Non-pigmented ciliary epithelial cell (primary cell): ENCODE results near the gene LAMA4.
A peak's percentile ranks its signal among the peaks of the same experiment; 100 is the strongest.
"Not testable (repeated sequence)": the region's sequence is repeated elsewhere in the genome, so short reads cannot be mapped to it uniquely, and the experiment has no call there.

Experiments used
- DNase-seq: peaks from one replicate; pipeline ENCODE4 v3.0.0-alpha.2; 2010; ENCODE audit warnings: low read depth

The LAMA4 gene

DNA sequence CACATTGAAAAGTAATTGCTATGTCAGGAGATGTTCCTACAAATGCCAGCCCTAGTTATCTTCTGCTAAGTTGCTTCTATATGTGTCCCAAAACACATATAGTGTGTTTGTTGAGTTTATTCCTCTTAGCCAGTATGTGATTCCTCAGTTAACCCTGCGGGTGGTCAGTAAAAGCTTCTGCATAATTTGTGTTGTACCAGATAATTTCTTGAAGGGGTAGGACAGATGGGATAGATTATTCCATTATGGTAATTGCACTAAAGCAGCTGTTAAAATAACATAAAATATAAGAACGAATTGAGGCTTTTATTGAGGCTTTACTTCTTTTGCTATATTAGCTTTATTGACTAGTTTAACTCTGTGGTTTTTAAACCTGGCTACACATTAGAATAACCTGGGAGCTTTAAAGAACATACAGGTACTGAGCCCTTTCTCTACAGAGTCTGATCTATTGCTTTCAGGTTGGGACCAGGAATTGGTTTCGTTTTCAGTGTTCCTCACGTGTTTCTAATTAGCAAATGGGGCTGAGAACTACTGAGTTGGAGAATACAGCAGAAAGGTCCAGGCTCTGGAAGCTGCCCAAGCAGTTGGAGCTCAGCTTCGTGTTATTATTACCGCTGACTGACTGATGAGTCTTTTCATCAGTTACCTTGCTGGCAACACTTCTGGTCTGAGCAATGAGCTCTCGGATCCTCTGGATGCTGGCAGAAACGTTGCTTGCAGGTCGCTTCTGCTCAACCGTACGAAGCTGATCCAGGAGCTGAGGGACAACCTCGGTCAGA is 110.0 kb downstream of the LAMA4 start:
- no peak for DNase-seq

DNA sequence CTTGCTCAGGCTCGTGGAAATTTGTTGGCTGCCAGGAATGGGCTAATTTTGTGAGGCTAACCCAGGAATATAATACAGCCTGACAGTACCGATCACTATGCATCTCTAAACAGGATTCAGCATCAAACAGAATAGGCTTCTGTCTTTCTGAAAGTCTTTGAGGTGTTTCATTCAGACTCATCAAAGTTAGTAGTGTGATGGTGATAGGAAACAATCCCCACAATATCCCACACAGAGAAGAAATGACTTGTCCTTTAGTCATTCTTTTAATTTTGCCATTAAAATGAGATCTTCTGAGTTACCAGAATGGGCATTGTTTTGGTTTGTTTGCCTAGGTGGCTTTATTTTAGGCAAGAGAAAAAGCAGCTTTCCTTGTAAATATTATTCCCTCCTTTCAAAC is 112.7 kb downstream of the LAMA4 start:
- no peak for DNase-seq

DNA sequence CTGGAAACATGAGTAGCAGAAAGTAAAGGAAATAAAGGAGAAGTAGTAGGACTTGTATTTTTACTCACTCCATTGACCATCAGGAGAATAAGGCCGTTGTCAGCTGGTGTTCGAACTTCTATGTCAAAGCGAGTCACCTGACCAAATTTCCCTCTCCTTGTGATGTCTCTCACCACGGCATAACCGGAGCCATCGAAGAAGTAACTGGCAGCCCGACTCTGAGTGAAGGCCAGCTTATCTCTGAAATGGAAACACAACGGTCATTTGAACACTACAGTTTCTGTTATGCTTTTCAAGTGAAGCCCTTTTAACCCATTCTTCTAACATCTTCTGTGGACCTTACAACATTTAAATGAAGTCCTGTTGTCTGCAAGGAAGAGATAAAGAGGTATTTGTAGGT is 115.3 kb downstream of the LAMA4 start:
- DNase-seq, result no peak

DNA sequence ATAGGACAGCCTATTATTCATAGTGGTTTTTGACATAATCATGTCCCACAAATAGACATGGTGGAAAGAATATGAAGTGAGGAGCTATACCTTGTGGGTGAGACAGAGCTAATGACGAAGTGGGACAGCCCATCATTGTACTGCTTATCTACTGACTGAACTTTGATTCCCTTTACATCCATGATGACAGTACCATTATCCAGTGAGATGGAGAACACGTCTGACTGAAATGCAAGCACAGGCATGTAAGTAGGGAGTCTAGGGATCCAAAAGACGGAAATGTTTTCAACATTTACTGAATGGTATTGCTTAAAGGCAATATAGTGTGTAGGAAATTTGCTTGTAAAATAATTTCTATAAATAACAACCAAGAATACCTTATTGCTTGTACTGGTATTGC is 123.5 kb downstream of the LAMA4 start:
- DNase-seq, result no peak

DNA sequence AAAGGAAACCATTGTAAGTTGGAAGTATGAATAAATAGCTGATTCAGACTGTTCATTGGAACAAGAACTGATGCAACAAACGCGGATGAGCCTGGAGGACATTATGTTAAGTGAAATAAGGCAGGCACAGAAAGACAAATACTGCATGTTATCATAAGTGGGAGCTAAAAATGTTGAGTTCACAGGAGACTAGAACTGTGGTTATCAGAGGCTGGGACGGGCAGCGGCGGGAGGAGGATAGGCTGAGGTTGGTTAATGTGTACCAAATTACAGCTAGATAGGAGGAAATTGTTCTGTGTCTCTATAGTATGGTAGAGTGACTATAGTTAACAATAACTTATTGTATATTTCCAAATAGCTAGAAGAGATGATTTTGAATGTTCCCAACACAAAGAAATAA is 126.2 kb downstream of the LAMA4 start:
- no peak for DNase-seq

DNA sequence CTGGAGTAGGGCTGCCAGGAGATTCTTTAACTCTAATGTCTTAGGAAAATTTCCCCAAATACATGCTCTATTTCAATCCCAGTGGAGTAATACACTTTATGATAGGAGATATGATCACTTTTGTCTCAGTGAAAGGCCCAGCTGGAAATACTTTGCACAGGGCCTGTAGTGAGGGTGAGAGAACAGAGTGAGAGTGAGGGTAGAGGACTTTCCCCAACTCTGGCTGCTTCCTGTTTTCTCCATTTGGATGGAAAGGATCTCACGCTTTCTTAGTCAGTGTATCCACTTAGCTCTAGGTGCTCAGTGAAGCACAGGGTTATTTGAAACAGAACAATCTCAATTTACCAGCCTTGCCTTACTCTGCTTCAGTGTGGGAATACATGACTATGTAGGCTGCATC is 130.4 kb downstream of the LAMA4 start:
- no peak for DNase-seq

DNA sequence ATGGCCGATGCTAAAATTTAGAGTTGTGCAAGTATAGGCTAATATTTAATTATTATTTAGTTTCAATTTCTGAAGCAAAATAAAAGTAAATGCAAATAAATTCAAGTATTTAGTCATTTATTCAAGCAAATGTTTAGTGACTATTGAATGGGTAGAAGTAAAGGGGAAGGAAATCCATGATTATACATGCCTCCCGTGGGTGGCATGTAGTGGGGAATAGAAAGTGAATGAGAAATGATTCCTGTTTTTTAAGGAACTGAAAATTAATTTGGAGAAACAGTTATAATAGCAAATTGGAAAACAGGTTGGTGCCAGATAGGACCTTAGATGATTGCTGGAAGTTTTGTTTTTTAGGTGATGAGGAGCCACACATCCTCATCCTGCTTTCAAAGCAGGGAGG is 131.6 kb downstream of the LAMA4 start:
- no peak for DNase-seq

DNA sequence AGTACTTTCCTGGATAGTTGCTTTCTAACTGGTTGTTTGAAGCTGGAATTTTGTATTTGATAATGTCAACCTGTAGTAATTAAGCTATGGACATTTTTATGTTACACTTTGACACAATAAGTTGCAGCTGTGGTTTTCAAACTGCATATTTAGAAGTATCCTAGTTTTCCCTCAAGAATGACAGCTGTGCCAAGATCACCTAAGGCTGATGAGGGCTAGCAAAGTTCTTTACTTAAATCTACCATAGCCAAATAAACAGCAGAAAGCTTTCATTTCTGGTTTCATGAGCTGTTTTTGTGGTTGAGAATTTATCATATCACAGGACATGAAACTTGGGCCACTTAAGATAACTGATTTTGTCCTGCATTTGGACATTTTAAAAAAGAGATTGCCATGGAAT is 136.3 kb downstream of the LAMA4 start:
- no peak for DNase-seq

DNA sequence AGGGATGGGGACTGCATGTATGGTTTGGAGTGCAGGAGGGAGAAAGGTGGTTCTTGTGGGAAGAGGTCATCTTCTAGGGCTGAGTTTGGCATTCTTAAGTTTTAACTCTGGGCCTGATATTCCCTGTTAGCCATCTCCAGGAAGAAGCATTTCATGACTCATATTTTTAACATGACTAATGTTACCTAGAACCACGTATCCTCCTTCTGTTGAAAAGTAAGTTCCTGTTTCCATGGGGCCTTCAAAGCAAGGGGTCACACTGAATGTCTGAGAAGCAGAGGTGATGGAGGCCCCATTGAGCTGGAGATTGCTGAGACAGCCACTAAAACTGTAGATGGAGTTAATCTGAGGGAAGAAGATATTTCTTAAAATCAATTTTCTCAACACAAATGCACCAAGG is 136.8 kb downstream of the LAMA4 start:
- no peak for DNase-seq

DNA sequence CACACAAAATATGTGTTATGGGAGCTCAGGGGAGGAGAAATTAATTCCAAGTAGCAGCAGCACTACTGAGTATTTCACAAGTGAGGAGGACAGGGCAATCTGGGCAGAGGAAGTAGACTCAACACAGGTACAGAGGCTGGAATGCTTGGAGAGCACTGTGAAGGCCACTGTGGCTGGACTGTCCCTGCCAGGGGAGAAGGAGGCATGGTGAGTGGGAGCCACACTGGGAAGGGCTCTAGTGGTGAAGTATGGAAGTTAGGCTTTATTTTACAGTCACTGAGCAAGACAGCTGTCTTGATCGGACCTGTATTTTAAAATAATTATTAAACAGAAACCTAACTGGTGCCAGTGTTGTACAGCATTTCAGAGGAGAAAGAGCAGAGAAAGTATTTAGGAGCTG is 138.1 kb downstream of the LAMA4 start:
- DNase-seq, result no peak

DNA sequence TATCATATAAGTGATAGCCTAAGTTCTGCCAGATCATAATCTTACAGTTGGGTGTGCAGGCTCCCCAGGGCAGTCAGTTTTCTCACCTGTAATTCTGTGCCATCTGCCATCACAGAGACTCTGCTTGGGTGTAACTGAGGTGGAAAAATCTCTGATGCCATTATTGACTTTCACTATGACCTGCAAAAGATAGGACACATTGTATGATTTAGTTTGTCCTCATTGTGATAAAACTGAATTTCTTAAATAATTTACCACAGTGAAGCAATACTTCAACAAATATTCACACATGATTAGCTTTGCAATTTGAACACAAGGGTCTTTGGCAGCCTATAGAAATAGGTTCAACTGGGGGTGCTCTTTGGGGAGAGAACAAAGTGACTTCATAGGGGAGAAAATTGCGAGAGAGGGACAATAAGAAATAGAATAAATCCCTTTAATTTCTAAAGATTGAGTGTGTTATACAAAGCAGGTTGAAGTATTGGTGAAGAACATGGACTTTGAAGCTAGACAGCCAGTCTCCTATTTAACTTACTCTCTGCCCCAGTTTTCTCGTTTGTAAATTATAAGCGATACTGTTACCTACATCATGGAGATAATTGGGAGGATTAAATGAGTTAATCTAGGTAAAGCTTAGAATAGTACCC is 139.7 kb downstream of the LAMA4 start:
- no peak for DNase-seq

DNA sequence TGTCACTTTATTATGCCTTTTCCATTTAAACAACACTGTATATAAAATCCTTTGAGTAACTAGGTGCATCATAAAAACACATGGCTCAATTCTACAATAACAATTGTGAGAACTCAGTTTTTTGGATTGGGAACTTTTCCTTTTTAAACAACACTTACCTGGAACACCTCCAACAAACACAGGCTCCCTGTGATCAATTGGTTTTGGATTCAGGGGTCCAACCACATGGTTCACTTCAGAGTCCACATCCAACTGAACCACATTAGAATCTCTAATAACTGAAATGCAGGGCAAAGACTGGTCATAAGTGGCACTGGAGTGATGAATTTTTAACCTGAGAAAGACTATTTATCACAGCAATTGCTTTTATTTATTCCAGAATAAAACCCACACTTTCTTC is 140.4 kb downstream of the LAMA4 start:
- DNase-seq, result no peak

DNA sequence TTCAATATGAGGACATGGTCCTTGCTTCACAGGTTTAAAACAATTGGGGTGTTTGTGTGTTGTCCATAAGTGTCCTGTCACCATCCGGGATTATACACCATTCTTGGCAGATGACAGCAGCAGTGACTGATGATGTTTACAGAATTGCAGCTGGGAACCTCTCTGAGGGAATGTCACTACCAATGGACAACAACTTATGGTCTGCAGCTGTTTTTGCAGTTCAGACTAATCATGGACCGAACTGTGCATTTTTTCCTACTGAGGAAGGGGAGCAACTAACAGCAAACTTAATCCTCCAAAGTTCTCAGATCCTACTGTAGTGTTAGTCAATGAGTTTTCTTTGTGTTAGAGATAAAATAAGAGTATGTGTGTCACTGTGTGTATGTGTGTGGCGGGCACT is 140.9 kb downstream of the LAMA4 start:
- no peak for DNase-seq

DNA sequence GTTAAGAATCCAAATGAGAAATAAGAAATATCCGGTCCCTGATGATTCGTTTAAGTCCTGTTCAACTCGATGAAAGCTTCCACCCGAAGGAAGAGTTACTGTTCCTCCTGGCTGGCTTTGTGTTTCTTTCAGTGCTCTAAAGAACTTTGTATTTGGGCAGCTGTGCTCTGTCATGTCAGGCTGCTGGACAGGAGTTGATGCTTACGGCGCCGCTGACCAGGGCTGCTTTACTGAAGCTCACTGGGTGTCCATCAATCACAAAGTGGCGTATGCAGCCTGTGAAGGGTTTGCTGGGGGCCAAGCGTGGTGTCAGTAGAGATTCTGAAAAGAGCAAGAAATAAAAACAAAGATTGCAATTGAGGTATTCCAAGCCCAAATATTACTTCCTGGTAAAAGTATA is 145.1 kb downstream of the LAMA4 start:
- no peak for DNase-seq

DNA sequence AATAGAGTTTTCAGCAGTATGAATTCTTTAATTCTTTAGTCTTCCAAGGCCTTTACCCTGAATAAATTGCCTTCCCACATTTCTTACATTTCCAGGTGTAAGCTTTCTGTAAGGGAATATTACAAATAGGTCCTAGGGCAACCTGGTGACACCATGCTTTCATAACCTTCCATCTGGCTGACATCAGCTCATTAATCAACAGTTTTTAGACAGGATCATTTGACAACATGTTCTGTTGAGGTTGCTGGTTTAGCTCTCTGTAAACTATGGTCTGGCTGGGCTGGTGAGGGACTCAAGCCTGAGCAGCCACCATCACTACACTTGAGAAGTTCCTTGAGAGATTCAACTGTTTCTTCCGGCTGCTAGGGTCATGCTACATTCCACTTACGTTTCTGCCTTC is 147.8 kb downstream of the LAMA4 start:
- no peak for DNase-seq

DNA sequence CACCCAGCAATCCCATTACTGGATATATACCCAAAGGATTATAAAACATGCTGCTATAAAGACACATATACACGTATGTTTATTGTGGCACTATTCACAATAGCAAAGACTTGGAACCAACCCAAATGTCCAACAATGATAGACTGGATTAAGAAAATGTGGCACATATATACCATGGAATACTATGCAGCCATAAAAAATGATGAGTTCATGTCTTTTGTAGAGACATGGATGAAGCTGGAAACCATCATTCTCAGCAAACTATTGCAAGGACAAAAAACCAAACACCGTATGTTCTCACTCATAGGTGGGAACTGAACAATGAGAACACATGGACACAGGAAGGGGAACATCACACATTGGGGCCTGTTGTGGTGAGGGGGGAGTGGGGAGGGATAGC is 148.3 kb downstream of the LAMA4 start:
- not testable (repeated sequence) for DNase-seq

DNA sequence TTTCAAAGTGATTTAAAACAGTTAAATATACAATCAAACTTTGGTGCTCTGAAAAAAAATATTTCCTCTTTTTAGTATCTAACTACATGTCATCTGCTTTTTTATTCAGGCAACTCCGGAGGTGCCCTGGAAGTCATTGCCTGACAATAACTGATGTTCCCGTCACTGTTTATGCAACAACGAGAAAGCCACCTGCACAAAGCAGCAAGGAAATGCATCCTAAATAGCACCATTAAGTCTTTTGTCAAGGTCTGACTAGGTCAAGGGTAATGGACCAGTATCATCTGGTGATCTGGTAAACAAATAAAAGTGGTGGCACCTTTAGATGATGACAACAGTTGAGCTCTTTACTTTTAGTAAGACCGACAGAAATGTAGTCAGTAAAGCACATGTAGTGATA is 153.8 kb downstream of the LAMA4 start:
- no peak for DNase-seq

DNA sequence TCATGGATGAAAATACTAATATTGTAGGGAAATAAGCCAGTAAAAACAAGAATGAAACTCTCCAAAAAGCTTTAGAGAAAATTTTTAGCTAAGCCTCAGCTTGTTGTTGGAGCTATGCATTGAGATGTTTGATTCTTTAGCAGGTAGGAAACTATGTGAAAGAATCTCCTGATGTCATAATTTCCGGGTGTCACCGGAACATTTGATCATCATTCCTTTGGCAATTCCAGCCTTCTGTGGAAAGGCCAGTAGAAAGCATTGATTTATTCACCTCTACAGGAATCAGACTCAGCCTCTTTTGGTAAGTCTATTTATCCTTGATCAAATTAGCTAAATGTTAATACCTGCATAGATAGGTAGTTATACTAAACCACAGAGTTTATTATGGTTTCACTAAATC is 157.5 kb downstream of the LAMA4 start:
- DNase-seq, result no peak

DNA sequence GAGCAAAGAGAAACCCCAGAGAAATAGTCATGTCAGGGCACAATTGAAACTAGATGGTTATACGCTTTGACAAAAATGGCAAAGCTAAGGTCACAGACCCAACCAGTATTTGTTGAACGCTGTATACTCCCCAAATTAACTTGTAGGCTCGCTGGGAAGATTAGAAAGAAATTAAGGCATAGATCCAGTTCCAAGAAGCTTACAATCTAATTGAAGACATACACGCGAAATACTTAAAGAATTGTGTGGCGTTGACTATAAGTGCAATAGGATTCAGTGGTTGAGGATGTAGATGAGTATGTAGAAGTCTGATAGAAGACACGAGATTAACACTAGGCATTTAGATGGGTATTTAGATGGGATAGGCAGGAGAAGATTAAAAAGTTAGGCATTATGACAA is 166.5 kb downstream of the LAMA4 start:
- DNase-seq, result no peak

DNA sequence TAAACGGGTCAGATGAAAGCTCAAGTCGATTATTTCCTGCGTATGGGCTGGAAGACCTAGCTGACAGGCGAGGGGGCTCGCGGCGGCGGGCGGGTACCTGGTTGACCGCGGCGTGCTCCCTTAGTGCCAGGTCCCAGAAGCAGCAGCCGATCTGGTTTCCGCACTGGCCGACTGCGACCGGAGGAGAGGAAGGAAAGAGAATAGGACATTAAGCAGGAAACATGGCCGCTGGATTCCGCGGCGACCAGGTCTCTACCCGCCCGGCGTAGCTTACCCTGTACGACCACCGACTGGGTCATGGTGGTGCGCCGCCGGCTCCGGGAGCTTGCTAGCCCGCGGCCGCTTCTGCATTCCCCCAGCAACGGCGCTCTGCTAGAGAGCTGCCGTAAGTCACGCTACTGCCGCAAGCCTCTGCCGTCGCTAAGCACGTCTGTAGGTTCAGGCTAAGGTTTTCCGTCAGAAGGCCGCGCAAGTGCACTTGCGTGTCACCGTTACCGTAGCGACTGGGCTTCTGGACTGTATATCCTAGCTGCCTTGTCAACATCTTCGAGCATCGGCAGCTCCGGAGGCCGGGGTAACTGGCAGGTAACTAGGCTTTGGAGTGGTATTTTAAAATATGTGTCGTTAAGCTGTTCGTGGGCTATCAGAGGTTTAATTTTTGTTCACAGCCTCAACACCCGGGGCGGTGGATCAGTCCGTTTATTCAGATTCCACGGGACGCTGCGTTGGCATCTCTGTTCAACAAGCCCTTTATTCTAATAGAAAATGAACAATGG is 167.0 kb downstream of the LAMA4 start, which contains the start of the genes FAM229B and TUBE1:
FAM229B (plus strand) TSS at position 456 of the 776 bp plus-strand sequence. CDS start 11,693 bp downstream, outside the sequence.
TUBE1 (minus strand) TSS at position 347 of the 776 bp plus-strand sequence; CDS start at position 299, 48 bp downstream.
- DNase-seq, result peak; percentile 97

DNA sequence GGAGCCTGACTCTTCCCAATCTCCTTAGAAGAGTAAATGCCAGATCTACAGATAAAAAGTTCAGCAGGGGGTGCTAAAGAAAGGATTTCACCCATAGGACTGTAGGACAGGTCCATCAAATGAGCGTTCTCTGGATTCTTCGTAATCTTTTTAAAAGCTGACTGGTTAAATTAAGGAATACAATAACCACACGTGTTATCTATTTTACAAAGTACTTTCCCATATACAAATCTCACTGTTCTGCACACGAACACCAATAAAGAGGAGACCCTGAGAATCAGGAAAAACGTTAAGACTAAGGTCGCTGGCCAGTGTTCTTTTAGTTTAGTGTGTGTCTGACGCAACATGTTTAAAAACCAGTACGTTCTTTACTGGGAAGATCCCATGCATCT is 167.6 kb downstream of the LAMA4 start:
- no peak for DNase-seq

DNA sequence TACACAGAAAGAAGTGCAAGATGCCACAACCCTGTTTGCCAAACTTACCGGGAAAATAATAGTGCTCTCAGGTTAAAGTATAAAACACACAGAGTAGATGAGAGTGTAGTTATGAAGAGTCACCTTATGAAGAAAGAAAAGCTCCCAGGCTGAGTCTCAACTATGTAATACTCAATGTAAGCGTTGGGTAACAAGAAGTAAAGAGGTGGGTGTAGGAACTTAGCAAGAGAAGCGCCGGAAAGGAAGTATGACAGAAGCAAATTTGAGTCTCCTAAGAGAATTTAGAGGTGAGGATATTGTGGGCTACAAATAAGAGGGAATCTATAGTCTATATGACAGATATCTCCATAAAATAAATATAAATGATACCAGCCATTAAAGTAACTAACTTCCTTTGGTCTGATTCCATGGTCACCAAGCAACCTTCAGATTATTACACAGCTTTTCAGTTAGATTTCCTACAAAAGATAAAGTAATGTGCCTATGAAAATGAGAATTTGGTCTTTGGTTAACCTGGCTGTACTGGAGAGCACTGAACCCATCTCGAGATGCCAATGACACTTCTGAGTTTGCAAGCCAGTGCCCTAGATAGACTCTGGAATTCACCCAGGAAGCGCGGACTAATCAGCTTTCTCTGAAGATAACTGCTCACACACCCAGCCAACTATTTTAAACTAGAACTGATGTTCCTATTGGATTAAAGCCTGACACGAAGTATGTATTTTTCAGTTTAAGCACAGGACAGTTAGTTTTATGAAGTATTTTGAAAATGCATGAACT is 168.9 kb downstream of the LAMA4 start:
- no peak for DNase-seq
